ENCODE data around the gene YBX3.
A peak's percentile ranks its signal among the peaks of the same experiment; 100 is the strongest.
"Not testable (repeated sequence)": the region's sequence is repeated elsewhere in the genome, so short reads cannot be mapped to it uniquely, and the experiment has no call there.

The YBX3 gene

DNA sequence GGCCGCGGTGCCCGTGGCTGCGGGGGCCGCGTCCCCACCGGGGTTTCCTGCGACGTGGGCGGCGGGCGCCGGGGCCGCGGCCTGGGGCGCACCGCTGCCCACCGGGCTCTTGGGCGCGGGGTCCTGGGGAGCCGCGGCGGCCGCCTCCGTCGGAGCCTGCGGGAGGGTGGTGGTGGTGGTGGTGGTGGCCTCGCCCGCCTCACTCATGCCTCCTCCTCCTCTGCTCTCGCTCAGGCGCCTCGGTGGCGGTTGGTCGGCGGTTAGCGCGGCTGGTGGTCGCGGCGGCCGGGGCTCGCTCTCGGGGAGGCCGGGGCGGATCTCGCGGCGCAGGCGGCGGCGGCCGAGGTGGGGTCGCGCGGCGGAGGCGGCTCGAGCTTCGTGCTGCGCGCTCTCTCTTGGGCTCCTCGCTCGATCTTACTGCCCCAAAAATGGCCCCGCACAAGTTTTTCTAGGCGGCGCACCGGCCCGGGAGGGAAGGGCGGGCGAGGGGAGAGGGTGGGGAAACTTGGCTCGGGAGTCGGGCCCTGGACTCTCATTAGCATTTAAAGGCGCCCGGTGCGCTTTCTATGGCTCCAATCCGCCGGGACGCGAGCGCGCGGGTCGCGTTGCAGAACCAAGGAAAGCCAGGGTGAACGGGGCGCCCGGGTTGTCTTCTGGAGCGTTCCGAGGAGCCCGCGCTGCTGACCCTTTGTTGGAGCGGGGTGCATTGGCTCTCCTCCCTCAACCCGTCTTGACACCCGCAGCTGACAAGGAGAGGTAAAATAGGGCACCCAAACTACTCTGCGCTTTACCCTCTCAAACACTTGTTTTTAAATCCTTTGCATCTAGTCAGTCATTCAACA, at the start of gene YBX3:
YBX3 (minus strand) TSS at position 419 of the 842 bp plus-strand sequence; CDS start at position 207, 212 bp downstream.
- DNase-seq (ENCODE audit: low read depth) = peak; percentile 18

DNA sequence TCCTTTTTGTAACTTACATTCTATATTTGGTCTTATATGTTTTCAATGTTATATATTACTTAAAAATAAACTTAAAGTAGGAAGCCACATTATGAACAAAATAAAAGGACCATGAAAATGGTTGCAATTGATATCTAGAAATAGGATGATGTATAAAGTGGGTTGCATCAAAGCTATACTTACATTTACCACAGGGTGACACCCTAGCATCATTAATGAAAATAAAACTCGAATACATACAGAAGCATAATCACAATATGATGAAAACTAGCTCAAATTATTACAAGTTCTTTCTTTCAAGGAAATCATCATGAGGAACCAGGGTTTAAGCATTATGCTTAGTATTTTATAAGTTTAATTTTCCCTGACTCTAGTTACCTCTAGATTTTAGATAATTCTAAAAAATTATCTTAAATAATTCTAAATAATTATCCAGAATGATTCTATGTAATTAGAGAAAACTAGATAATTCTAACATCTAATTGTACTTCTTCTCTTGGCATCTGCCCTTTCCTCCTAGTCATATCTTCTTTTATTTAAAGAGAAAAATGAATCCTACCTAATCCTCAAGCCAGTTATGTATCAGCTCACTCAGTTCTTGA, 48.1 kb upstream of the YBX3 start:
- no peak for DNase-seq (ENCODE audit: low read depth)

GRCh38 chr12:10759657-10760056, 36.5 kb upstream of the YBX3 start:
- no peak for DNase-seq (ENCODE audit: low read depth)

- DNase-seq (ENCODE audit: low read depth) = no peak
Measured at GRCh38 chr12:10756194-10756593, 33.1 kb upstream of the YBX3 start.

GRCh38 chr12:10753059-10753458, 29.9 kb upstream of the YBX3 start:
- DNase-seq (ENCODE audit: low read depth) = no peak

DNA sequence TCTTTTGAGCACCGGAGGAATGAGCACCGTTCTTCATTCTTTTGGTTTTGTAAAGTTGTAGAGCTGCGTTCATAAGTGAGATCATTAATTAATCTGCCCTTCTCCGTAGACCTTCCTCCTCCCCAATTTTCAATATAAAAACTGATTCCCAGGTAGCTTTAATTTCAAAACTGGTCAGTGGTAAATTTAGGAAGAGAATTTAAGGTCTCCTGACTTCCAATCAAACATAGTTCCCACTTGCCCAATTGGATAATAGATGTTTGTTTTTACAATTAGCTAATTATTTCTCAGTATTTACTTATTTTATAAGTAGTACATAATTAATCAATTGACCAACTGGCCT, 27.2 kb upstream of the YBX3 start:
- DNase-seq (ENCODE audit: low read depth) = no peak

- DNase-seq (ENCODE audit: low read depth) = no peak
Measured at GRCh38 chr12:10749700-10750384, 26.7 kb upstream of the YBX3 start.

- no peak for DNase-seq (ENCODE audit: low read depth)
Measured at GRCh38 chr12:10747730-10748129, 24.6 kb upstream of the YBX3 start.

DNA sequence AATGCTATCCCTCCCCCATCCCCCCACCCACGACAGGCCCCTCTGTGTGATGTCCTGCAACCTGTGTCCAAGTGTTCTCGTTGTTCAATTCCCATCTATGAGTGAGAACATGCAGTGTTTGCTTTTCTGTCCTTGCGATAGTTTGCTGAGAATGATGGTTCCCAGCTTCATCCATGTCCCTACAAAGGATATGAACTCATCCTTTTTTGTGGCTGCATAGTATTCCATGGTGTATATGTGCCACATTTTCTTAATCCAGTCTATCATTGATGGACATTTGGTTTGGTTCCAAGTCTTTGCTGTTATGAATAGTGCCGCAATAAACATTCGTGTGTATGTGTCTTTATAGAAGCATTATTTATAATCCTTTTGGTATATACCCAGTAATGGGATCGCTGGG, 20.3 kb upstream of the YBX3 start:
- not testable (repeated sequence) for DNase-seq (ENCODE audit: low read depth)

GRCh38 chr12:10741845-10742244, 18.7 kb upstream of the YBX3 start:
- no peak for DNase-seq (ENCODE audit: low read depth)

DNA sequence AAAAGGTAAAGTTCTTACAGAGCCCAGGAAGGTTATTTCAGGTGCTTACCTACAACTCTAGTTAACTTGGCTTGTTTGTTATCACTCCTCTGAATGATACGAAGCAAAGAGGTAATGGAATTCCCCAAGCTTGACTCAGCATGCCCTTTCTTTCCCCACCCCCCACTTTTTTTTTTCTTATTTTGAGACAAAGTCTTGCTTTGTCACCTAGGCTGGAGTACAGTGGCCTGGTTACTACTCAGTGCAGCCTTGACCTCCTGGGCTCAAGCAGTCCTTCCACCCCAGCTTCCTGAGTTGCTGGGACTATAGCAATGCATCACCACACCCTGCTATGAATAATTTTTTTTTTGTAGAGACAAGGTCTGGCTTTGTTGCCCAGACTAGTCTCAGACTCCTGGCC, 17.1 kb upstream of the YBX3 start:
- DNase-seq (ENCODE audit: low read depth) = no peak

GRCh38 chr12:10739157-10740118, 16.3 kb upstream of the YBX3 start:
- DNase-seq (ENCODE audit: low read depth) = no peak

DNA sequence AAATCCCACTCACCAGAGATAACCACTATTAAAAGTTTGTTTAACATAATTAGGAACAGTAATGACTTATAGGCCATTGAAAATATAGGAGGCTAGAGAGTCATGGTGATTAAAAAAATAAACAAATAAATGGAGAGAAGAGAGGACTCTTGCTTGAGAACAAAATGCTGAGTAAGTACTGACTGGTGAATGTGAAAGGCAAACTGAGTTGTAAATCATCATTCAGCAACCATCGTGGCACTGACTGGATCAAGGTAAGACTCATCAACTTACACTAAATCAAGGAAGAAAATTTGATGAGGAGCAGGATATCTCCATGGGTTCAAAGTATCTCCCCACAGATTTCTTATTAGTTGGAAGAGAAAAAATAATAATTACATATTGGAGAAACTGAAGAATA, 14.1 kb upstream of the YBX3 start:
- DNase-seq (ENCODE audit: low read depth) = no peak

DNA sequence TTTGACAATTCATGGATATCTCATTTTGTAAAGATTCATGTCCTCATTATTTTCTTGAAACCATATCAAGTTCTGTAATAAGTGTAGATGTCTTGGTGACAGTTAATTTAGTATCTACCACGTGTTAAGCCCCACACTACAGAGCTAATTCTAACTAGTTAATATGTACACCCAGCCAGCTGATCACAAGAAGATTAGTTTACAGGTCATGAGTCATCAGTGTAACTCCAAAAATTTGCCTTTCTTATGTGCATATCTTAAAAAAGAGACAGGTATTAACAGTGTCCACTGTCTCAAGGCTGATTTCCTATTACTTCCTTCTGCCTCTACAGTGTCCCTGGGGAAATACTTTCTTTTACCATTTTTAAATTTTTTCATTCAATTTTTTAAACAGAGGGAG, 13.3 kb upstream of the YBX3 start:
- DNase-seq (ENCODE audit: low read depth) = no peak

GRCh38 chr12:10735428-10735827, 12.3 kb upstream of the YBX3 start:
- no peak for DNase-seq (ENCODE audit: low read depth)

DNA sequence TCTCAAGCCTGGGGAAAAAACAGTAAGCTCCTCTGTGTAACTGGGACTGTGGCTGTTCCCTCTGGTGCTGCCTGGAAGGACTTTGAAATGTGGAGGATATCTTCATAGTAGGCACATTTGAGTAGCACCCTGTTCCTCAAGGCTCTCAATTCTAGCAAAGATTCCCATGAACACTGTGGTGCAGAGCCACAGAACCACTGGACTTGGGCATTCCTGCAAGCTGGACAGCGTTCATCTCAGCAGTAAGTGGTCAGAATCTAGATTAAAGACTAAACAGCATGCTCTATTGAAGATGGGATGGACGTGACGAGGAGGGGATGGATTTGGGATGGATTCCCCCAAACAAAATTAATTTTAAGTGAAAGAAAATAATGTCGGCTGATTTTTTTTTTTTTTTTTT, 9.4 kb upstream of the YBX3 start:
- DNase-seq (ENCODE audit: low read depth) = no peak

DNA sequence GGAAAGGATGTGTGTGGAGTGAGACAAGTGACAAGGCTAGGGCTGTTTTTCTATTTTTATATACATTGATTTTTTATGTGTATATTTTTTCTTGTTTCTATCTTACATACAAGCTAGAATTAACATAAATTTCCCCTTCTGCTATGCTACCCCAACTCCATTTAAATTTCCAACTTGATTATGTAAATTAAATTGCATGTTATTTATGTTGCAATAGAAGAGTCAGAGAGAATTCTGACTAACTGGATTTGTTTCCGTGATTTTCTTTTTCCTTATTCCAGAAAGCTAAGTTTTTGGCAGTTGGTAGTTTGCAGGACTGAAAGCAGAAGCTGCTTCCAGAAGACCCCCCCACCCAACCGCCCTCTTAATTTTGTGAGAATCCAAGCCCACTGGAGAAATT, 8.9 kb upstream of the YBX3 start:
- DNase-seq (ENCODE audit: low read depth) = no peak

DNA sequence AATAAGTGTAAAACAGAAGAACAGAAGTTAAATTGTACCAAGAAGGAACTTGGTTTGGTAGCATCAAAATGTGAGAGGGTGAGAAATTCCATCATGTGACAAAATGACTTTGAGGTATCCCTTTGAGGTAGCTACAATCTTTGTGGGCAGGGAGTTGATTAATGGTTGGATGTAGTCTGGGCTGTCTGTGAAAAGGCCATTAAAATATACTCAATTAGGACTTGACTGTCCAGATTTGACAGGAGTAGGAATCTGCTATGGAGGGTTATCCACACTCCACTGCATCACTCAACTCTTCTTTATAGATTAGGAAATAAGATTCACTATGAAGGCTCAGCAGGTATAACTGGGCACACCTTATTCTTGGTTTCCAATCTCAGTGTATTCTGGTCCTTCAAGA, 7.4 kb upstream of the YBX3 start:
- DNase-seq (ENCODE audit: low read depth) = no peak

DNA sequence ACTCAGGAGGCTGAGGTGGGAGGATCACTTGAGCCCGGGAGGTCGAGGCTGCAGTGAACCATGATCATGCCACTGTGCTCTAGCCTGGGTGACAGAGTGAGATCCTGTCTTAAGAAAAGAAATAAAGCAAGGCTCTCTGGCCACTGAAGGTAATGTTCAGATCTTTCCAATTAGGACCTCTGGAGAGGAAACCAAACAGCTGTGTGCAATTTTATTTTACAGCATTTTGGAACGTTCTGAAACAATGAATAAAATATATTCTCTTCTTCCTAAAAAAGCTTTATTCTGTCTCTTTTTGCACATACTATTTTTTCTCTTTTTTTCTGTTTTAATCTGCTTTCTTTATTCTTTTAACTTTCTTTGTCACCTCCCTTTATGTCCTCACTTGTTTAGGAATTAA, 5.0 kb upstream of the YBX3 start:
- DNase-seq (ENCODE audit: low read depth) = no peak

- no peak for DNase-seq (ENCODE audit: low read depth)
Measured at GRCh38 chr12:10726945-10727344, 3.8 kb upstream of the YBX3 start.

- no peak for DNase-seq (ENCODE audit: low read depth)
Measured at GRCh38 chr12:10725003-10725402, 1.9 kb upstream of the YBX3 start.

GRCh38 chr12:10722502-10722904, 620 bp downstream of the YBX3 start:
- DNase-seq (ENCODE audit: low read depth) = peak; percentile 25

Measured in stimulated activated CD8-positive, alpha-beta memory T cell treated with anti-CD3 and anti-CD28 coated beads, Interleukin-15, amount 100 ng/mL, for 24 hours (primary cell).